HCT116 (cell line): ENCODE results near the gene RAPGEF6.

Experiments
- CBX3 ChIP-seq: IDR thresholded peaks from 2 replicates; pipeline ENCODE4 v1.6.1; 2012; ENCODE audit warnings: low read depth
- EGR1 ChIP-seq: IDR thresholded peaks from 2 replicates; pipeline ENCODE4 v1.6.1; 2012; ENCODE audit warnings: low read depth
- ELF1 ChIP-seq: IDR thresholded peaks from 2 replicates; pipeline ENCODE4 v1.6.1; 2012; ENCODE audit warnings: low read depth, borderline replicate concordance
- EZH2 ChIP-seq: fragments of 200-600 bp; sonication (generic); IDR thresholded peaks from 2 replicates; pipeline ENCODE4 v1.6.1; 2017; ENCODE audit warnings: antibody characterized with exemption, mixed run types
- FOSL1 ChIP-seq: IDR thresholded peaks from 2 replicates; pipeline ENCODE4 v1.6.1; 2012; ENCODE audit warnings: low read depth
- POLR2AphosphoS5 ChIP-seq: IDR thresholded peaks from 2 replicates; pipeline ENCODE4 v1.6.1; 2011; ENCODE audit warnings: mild to moderate bottlenecking, low read depth, low read length, moderate library complexity
- SP1 ChIP-seq: IDR thresholded peaks from 2 replicates; pipeline ENCODE4 v1.6.1; 2012; ENCODE audit warnings: low read depth
- ZFX ChIP-seq: fragments of 450-650 bp; IDR thresholded peaks from 2 replicates; pipeline ENCODE4 v1.6.1; 2017
- TF ChIP-seq, protein P1 (sequence below), 3 experiments: fragments of 200-600 bp in 1 of 3; sonication (generic) in 1 of 3; IDR thresholded peaks in 2 of 3; conservative IDR thresholded peaks in 1 of 3; 2 replicates each; pipeline ENCODE4 v1.5.1; 2012 to 2017; ENCODE audit warnings: low read depth in 2 of 3, low read length in 2 of 3, antibody characterized with exemption in 1 of 3, borderline replicate concordance in 1 of 3, control low read depth in 1 of 3, mild to moderate bottlenecking in 1 of 3, mixed read lengths in 1 of 3, mixed run types in 1 of 3, moderate library complexity in 1 of 3; ENCODE audit not compliant: insufficient read depth in 1 of 3
- TF ChIP-seq, protein P2 (sequence below): IDR thresholded peaks from 2 replicates; pipeline ENCODE4 v1.6.1; 2012; ENCODE audit warnings: low read depth

DNA sequence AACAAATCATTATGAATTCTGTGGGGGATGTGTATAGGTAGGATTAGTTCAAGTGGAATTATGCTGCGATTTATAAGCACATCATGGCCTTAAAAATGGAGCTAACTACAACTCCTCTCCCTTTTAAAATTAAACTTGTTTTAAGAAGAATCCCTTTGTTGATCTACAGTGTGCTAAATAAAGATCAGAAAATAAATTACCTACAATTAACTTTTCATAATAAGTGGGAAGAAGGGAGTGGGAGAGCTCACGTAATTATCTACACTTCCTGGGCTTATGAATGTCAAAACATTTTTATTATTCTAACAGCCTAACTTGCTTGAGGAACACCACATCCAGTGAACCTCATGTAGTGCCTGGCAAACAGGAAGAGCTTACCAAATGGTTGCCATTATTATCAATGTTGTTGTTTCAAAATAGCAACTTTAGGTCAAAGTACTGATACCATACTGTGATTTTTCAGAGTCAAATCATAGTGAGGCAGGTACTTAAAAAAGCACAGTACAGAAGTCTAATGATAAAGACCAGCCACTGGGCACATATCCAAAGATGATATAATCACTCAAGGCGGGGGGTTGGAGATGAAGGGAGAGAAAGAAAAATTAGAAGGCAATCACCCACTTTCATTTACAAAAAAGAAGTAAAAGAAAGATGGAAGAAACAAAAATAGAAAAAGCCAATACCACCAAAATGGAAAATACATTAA lies 174.0 kb downstream of the RAPGEF6 start:
- TF ChIP-seq, protein P1, sequence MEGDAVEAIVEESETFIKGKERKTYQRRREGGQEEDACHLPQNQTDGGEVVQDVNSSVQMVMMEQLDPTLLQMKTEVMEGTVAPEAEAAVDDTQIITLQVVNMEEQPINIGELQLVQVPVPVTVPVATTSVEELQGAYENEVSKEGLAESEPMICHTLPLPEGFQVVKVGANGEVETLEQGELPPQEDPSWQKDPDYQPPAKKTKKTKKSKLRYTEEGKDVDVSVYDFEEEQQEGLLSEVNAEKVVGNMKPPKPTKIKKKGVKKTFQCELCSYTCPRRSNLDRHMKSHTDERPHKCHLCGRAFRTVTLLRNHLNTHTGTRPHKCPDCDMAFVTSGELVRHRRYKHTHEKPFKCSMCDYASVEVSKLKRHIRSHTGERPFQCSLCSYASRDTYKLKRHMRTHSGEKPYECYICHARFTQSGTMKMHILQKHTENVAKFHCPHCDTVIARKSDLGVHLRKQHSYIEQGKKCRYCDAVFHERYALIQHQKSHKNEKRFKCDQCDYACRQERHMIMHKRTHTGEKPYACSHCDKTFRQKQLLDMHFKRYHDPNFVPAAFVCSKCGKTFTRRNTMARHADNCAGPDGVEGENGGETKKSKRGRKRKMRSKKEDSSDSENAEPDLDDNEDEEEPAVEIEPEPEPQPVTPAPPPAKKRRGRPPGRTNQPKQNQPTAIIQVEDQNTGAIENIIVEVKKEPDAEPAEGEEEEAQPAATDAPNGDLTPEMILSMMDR (IDR thresholded peaks at IDR 0.05 in 2 of 3, conservative IDR thresholded peaks at IDR 0.05 in 1 of 3; ENCODE audit: borderline replicate concordance in 1 of 3, insufficient read depth in 1 of 3, low read depth in 2 of 3, low read length in 2 of 3), result no peak
- TF ChIP-seq POLR2AphosphoS5 (no peak), SP1 (no peak), ZFX (no peak), EZH2 (no peak), ELF1 (no peak), EGR1 (no peak), CBX3 (no peak), FOSL1 (no peak)
- TF ChIP-seq, protein P2, sequence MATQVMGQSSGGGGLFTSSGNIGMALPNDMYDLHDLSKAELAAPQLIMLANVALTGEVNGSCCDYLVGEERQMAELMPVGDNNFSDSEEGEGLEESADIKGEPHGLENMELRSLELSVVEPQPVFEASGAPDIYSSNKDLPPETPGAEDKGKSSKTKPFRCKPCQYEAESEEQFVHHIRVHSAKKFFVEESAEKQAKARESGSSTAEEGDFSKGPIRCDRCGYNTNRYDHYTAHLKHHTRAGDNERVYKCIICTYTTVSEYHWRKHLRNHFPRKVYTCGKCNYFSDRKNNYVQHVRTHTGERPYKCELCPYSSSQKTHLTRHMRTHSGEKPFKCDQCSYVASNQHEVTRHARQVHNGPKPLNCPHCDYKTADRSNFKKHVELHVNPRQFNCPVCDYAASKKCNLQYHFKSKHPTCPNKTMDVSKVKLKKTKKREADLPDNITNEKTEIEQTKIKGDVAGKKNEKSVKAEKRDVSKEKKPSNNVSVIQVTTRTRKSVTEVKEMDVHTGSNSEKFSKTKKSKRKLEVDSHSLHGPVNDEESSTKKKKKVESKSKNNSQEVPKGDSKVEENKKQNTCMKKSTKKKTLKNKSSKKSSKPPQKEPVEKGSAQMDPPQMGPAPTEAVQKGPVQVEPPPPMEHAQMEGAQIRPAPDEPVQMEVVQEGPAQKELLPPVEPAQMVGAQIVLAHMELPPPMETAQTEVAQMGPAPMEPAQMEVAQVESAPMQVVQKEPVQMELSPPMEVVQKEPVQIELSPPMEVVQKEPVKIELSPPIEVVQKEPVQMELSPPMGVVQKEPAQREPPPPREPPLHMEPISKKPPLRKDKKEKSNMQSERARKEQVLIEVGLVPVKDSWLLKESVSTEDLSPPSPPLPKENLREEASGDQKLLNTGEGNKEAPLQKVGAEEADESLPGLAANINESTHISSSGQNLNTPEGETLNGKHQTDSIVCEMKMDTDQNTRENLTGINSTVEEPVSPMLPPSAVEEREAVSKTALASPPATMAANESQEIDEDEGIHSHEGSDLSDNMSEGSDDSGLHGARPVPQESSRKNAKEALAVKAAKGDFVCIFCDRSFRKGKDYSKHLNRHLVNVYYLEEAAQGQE, result no peak
